Measurements from ENCODE around the gene CD99. TPM values are rescaled to one million over a fixed set of nuclear protein-coding genes. Genes with fewer than 3 reads are reported as not detected.

CD99 gene
- total and polyA plus RNA-seq, 2 experiments from 2014 or later = 28.5 to 43.1 TPM

DNA sequence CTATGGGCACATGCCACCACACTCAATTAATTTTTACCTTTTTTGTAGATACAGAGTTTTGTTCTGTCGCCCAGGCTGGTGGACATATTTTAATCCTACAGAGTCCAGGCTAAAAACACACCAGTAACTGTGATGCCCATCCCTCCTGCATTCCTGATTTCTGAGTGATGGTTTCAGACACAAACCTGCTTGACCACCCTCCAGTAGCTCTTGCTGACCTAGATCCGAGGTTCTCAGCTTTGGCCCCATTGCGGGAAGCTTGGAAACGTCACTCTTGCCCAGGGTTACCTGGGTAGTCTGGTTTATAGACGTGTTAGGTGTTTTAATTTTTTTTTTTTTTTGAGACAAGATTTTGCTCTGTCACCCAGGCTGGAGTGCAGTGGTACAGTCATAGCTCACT lies 7.5 kb downstream of the CD99 start:
- Histone ChIP-seq H3F3A (replicated peaks; ENCODE audit: low read depth) (0 out of 2 replicates have a peak, but pooled peaks cover 2% of the 10 kb centered on the region), H3K4me3 (no peak overlapping the region), H4K20me1 (replicated peaks; ENCODE audit: insufficient read depth) (no peaks in the 10 kb centered on the region; the same call in 1 of the 2 replicates), H3K27me3 (ENCODE audit: insufficient read depth) (peaks cover 20% of the 10 kb centered on the region), H3K4me2 (no peak overlapping the region), H3K4me1 (ENCODE audit: insufficient read depth) (peaks cover 17% of the 10 kb centered on the region), H3K9me2 (ENCODE audit: insufficient read depth) (peaks cover 4% of the 10 kb centered on the region; the same call in 1 of the 2 replicates), H3K79me2 (replicated peaks; ENCODE audit: insufficient read depth) (peaks cover 7% of the 10 kb centered on the region), H3K36me3 (ENCODE audit: insufficient read depth) (no peaks in the 10 kb centered on the region; the same call in 1 of the 2 replicates), H2AFZ (no peak overlapping the region), H3K27ac (ENCODE audit: low read depth) (no peak overlapping the region)
- no peak for DNase-seq (ENCODE audit: low spot score)
- Mint-ChIP-seq H3K36me3 (ENCODE audit: low read depth) (peaks cover 5% of the 10 kb centered on the region; the same call in 2 of the 3 replicates), H3K27me3 (ENCODE audit: insufficient read depth, low read depth, poor library complexity) (peaks cover 25% of the 10 kb centered on the region), H3K4me3 (no peak overlapping the region), H3K27ac (no peak overlapping the region), H3K9me3 (no peaks in the 10 kb centered on the region), H3K4me1 (peaks cover 10% of the 10 kb centered on the region)
- ATAC-seq = no peak
- TF ChIP-seq, protein P1, sequence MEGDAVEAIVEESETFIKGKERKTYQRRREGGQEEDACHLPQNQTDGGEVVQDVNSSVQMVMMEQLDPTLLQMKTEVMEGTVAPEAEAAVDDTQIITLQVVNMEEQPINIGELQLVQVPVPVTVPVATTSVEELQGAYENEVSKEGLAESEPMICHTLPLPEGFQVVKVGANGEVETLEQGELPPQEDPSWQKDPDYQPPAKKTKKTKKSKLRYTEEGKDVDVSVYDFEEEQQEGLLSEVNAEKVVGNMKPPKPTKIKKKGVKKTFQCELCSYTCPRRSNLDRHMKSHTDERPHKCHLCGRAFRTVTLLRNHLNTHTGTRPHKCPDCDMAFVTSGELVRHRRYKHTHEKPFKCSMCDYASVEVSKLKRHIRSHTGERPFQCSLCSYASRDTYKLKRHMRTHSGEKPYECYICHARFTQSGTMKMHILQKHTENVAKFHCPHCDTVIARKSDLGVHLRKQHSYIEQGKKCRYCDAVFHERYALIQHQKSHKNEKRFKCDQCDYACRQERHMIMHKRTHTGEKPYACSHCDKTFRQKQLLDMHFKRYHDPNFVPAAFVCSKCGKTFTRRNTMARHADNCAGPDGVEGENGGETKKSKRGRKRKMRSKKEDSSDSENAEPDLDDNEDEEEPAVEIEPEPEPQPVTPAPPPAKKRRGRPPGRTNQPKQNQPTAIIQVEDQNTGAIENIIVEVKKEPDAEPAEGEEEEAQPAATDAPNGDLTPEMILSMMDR (conservative IDR thresholded peaks at IDR 0.05; ENCODE audit: low read depth in 2 of 2) = no peak
- TF ChIP-seq POLR2AphosphoS5 (IDR thresholded peaks at IDR 0.05; ENCODE audit: low read depth) (no peak), EZH2phosphoT487 (IDR thresholded peaks at IDR 0.05; ENCODE audit: unreplicated experiment) (no peak), ZNF114 (CRISPR knock-in tag; IDR thresholded peaks at IDR 0.05) (no peak), STAT1 (IDR thresholded peaks at IDR 0.05; ENCODE audit: unreplicated experiment) (no peak), JUNB (IDR thresholded peaks at IDR 0.05; ENCODE audit: unreplicated experiment) (no peak), NANOG (IDR thresholded peaks at IDR 0.05; ENCODE audit: borderline replicate concordance) (no peak)
- TF ChIP-seq, protein P2, sequence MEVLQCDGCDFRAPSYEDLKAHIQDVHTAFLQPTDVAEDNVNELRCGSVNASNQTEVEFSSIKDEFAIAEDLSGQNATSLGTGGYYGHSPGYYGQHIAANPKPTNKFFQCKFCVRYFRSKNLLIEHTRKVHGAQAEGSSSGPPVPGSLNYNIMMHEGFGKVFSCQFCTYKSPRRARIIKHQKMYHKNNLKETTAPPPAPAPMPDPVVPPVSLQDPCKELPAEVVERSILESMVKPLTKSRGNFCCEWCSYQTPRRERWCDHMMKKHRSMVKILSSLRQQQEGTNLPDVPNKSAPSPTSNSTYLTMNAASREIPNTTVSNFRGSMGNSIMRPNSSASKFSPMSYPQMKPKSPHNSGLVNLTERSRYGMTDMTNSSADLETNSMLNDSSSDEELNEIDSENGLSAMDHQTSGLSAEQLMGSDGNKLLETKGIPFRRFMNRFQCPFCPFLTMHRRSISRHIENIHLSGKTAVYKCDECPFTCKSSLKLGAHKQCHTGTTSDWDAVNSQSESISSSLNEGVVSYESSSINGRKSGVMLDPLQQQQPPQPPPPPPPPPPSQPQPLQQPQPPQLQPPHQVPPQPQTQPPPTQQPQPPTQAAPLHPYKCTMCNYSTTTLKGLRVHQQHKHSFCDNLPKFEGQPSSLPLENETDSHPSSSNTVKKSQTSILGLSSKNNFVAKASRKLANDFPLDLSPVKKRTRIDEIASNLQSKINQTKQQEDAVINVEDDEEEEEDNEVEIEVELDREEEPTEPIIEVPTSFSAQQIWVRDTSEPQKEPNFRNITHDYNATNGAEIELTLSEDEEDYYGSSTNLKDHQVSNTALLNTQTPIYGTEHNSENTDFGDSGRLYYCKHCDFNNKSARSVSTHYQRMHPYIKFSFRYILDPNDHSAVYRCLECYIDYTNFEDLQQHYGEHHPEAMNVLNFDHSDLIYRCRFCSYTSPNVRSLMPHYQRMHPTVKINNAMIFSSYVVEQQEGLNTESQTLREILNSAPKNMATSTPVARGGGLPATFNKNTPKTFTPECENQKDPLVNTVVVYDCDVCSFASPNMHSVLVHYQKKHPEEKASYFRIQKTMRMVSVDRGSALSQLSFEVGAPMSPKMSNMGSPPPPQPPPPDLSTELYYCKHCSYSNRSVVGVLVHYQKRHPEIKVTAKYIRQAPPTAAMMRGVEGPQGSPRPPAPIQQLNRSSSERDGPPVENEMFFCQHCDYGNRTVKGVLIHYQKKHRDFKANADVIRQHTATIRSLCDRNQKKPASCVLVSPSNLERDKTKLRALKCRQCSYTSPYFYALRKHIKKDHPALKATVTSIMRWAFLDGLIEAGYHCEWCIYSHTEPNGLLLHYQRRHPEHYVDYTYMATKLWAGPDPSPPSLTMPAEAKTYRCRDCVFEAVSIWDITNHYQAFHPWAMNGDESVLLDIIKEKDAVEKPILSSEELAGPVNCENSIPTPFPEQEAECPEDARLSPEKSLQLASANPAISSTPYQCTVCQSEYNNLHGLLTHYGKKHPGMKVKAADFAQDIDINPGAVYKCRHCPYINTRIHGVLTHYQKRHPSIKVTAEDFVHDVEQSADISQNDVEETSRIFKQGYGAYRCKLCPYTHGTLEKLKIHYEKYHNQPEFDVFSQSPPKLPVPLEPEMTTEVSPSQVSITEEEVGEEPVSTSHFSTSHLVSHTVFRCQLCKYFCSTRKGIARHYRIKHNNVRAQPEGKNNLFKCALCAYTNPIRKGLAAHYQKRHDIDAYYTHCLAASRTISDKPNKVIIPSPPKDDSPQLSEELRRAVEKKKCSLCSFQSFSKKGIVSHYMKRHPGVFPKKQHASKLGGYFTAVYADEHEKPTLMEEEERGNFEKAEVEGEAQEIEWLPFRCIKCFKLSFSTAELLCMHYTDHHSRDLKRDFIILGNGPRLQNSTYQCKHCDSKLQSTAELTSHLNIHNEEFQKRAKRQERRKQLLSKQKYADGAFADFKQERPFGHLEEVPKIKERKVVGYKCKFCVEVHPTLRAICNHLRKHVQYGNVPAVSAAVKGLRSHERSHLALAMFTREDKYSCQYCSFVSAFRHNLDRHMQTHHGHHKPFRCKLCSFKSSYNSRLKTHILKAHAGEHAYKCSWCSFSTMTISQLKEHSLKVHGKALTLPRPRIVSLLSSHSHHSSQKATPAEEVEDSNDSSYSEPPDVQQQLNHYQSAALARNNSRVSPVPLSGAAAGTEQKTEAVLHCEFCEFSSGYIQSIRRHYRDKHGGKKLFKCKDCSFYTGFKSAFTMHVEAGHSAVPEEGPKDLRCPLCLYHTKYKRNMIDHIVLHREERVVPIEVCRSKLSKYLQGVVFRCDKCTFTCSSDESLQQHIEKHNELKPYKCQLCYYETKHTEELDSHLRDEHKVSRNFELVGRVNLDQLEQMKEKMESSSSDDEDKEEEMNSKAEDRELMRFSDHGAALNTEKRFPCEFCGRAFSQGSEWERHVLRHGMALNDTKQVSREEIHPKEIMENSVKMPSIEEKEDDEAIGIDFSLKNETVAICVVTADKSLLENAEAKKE (CRISPR knock-in tag; IDR thresholded peaks at IDR 0.05) = no peak
